Neural progenitor cell (in vitro differentiated cells): Measurements from ENCODE around the gene NR4A1. TPM values are rescaled to one million over a fixed set of nuclear protein-coding genes. Genes with fewer than 3 reads are reported as not detected.
"Not testable (repeated sequence)": the region's sequence is repeated elsewhere in the genome, so short reads cannot be mapped to it uniquely, and the experiment has no call there.

Experiments used
- DNase-seq: peaks from one replicate; pipeline ENCODE4 v3.0.0-alpha.2; 2016; ENCODE audit warnings: low spot score
- H2AFZ ChIP-seq: fragments of 200-600 bp; sonication (generic); replicated peaks from 2 replicates; pipeline ENCODE4 v1.6.1; 2016; ENCODE audit warnings: antibody characterized with exemption
- H3F3A ChIP-seq: fragments of 200-600 bp; sonication (generic); 2 replicates; pipeline ENCODE4 v1.6.1; 2016; ENCODE audit warnings: antibody characterized with exemption, low read depth
- H3K27ac ChIP-seq: fragments of 200-600 bp; sonication (generic); 2 replicates; pipeline ENCODE4 v1.5.1; 2016; ENCODE audit warnings: mild to moderate bottlenecking
- H3K27me3 ChIP-seq: fragments of 200-600 bp; sonication (generic); 2 replicates; pipeline ENCODE4 v1.6.1; 2016; ENCODE audit warnings: mild to moderate bottlenecking, moderate library complexity
- H3K36me3 ChIP-seq: fragments of 200-600 bp; sonication (generic); 2 replicates; pipeline ENCODE4 v1.5.1; 2016
- H3K4me1 ChIP-seq: fragments of 200-600 bp; sonication (generic); 2 replicates; pipeline ENCODE4 v1.6.1; 2016; ENCODE audit warnings: mixed run types
- H3K4me2 ChIP-seq: fragments of 200-600 bp; sonication (generic); 2 replicates; pipeline ENCODE4 v1.6.1; 2016
- H3K4me3 ChIP-seq: fragments of 200-600 bp; sonication (generic); 2 replicates; pipeline ENCODE4 v1.5.1; 2016
- H3K79me2 ChIP-seq: fragments of 200-600 bp; sonication (generic); 2 replicates; pipeline ENCODE4 v1.6.1; 2016; ENCODE audit warnings: low read depth
- H3K9ac ChIP-seq: fragments of 200-600 bp; sonication (generic); 2 replicates; pipeline ENCODE4 v1.6.1; 2016
- H3K9me3 ChIP-seq: fragments of 200-600 bp; sonication (generic); 2 replicates; pipeline ENCODE4 v1.5.1; 2016; ENCODE audit warnings: low read depth
- H4K20me1 ChIP-seq: fragments of 200-600 bp; sonication (generic); 2 replicates; pipeline ENCODE4 v1.6.1; 2016; ENCODE audit warnings: low read depth
- H3K27ac Mint-ChIP-seq: 3 replicates; pipeline ENCODE4 v1.8.0; 2021; ENCODE audit warnings: mixed read lengths
- H3K27me3 Mint-ChIP-seq: 2 replicates; pipeline ENCODE4 v1.8.0; 2022; ENCODE audit warnings: low read depth, mild to moderate bottlenecking, inconsistent platforms, moderate library complexity, mixed read lengths; ENCODE audit not compliant: insufficient read depth
- H3K36me3 Mint-ChIP-seq: 3 replicates; pipeline ENCODE4 v1.8.0; 2021; ENCODE audit warnings: mixed read lengths
- H3K4me1 Mint-ChIP-seq: 3 replicates; pipeline ENCODE4 v1.8.0; 2021; ENCODE audit warnings: mixed read lengths
- H3K4me3 Mint-ChIP-seq: 3 replicates; pipeline ENCODE4 v1.8.0; 2021; ENCODE audit warnings: mild to moderate bottlenecking, moderate library complexity, mixed read lengths
- H3K9me3 Mint-ChIP-seq: 3 replicates; pipeline ENCODE4 v1.8.0; 2020; ENCODE audit warnings: mixed read lengths
- EZH2 ChIP-seq: fragments of 200-600 bp; sonication (generic); IDR thresholded peaks from 2 replicates; pipeline ENCODE4 v1.6.1; 2017; ENCODE audit warnings: antibody characterized with exemption, mild to moderate bottlenecking, moderate library complexity
- EZH2phosphoT487 ChIP-seq: fragments of 200-600 bp; sonication (generic); IDR thresholded peaks from 2 replicates; pipeline ENCODE4 v1.6.1; 2017; ENCODE audit warnings: antibody characterized with exemption
- total RNA-seq: library from RNA; depleted of rRNA; stranded (reverse); fragments of >200 nt; gene quantifications from 2 replicates; pipeline ENCODE4 v1.2.3, GENCODE V29; 2015; ENCODE audit warnings: low replicate concordance
- TF ChIP-seq, protein P1 (sequence below): fragments of 200-600 bp; sonication (generic); IDR thresholded peaks from 2 replicates; pipeline ENCODE4 v1.5.1; 2017; ENCODE audit warnings: antibody characterized with exemption, mild to moderate bottlenecking

The NR4A1 gene
- total RNA-seq, 1 donor from 2014 or later: 8.2 TPM

DNA sequence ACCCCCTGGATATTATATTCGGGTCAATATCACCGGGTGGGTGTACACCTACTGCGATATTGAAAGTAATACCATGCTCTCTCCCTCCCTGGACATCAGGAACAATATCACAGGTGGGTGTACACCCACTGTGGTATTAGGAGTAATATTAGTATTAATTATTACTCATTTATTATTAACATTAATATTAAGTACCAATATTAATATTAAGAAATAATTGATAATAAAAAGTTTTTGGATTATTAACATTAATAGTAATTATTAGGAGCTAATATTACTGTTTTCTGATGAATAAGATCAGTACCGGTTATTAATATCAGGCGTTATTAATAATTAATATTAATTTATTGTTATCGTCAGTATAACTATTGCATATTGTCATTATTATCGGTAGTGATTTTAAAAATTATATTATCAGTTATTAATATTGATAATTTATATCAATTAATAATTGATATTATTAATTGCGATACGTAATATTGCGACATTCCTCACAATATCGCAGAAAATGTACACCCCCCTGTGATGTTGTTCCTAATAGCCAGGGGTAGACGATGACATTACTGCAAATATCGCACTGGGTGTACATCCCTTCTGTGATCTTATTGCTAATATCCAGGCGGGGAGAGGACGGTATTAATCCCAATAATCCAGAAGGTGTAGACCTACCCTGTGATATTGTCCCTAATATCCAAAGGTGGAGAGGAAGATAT lies 45.2 kb downstream of the NR4A1 start:
- Mint-ChIP-seq H3K4me1 (no peaks in the 10 kb centered on the region), H3K4me3 (no peak overlapping the region), H3K9me3 (peaks cover 5% of the 10 kb centered on the region), H3K36me3 (no peaks in the 10 kb centered on the region), H3K27me3 (peaks cover 21% of the 10 kb centered on the region), H3K27ac (no peak overlapping the region)
- Histone ChIP-seq H3K4me2 (no peak overlapping the region), H3K9ac (no peak overlapping the region), H3K4me3 (no peak overlapping the region), H4K20me1 (no peaks in the 10 kb centered on the region), H3K27me3 (peaks cover 38% of the 10 kb centered on the region), H3K27ac (no peak overlapping the region), H3K4me1 (no peaks in the 10 kb centered on the region), H2AFZ (no peak overlapping the region), H3F3A (no peaks in the 10 kb centered on the region), H3K9me3 (no peaks in the 10 kb centered on the region), H3K79me2 (no peaks in the 10 kb centered on the region), H3K36me3 (no peaks in the 10 kb centered on the region)
- no peak for TF ChIP-seq EZH2phosphoT487
- TF ChIP-seq EZH2: no peak
- TF ChIP-seq, protein P1, sequence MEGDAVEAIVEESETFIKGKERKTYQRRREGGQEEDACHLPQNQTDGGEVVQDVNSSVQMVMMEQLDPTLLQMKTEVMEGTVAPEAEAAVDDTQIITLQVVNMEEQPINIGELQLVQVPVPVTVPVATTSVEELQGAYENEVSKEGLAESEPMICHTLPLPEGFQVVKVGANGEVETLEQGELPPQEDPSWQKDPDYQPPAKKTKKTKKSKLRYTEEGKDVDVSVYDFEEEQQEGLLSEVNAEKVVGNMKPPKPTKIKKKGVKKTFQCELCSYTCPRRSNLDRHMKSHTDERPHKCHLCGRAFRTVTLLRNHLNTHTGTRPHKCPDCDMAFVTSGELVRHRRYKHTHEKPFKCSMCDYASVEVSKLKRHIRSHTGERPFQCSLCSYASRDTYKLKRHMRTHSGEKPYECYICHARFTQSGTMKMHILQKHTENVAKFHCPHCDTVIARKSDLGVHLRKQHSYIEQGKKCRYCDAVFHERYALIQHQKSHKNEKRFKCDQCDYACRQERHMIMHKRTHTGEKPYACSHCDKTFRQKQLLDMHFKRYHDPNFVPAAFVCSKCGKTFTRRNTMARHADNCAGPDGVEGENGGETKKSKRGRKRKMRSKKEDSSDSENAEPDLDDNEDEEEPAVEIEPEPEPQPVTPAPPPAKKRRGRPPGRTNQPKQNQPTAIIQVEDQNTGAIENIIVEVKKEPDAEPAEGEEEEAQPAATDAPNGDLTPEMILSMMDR: no peak
- DNase-seq: no peak

DNA sequence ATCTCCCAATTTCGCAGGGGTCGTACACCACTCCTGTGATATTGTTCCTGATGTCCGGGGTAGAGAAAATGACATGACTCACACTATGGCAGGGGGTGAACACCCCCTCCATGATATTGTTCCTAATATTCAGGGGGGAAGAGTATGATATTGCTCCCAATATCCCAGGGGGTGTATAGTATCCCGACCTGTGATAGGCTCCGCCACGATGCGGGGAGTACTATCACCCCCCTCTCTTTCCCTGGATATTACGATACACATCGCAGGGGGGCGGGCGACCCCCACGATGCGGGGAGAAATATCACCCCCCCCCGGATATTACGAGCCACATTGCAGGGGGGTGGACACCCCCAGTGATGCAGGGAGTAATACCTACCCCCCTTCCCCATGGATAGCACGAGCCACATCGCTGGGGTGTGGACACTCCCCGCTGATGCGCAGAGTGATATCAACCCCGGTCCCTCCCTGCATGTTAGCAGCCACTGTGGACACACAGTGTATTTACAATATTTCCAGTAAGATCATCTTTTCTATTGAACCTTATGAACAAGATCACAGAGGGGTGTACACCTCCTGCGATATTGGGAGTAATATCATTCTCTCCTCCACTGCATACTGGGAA lies 45.9 kb downstream of the NR4A1 start:
- Histone ChIP-seq H3K4me1 (no peaks in the 10 kb centered on the region), H3K9me3 (no peaks in the 10 kb centered on the region), H3K4me2 (no peak overlapping the region), H3K27ac (no peak overlapping the region), H2AFZ (no peak overlapping the region), H3F3A (no peaks in the 10 kb centered on the region), H3K36me3 (no peaks in the 10 kb centered on the region), H3K27me3 (peaks cover 38% of the 10 kb centered on the region), H4K20me1 (no peaks in the 10 kb centered on the region), H3K79me2 (no peaks in the 10 kb centered on the region), H3K4me3 (no peak overlapping the region), H3K9ac (no peak overlapping the region)
- Mint-ChIP-seq H3K36me3 (no peaks in the 10 kb centered on the region), H3K4me3 (no peak overlapping the region), H3K27ac (no peak overlapping the region), H3K9me3 (peaks cover 5% of the 10 kb centered on the region), H3K4me1 (no peaks in the 10 kb centered on the region), H3K27me3 (peaks cover 19% of the 10 kb centered on the region)
- no peak for DNase-seq
- TF ChIP-seq, protein P1: no peak
- TF ChIP-seq EZH2phosphoT487: no peak
- no peak for TF ChIP-seq EZH2

DNA sequence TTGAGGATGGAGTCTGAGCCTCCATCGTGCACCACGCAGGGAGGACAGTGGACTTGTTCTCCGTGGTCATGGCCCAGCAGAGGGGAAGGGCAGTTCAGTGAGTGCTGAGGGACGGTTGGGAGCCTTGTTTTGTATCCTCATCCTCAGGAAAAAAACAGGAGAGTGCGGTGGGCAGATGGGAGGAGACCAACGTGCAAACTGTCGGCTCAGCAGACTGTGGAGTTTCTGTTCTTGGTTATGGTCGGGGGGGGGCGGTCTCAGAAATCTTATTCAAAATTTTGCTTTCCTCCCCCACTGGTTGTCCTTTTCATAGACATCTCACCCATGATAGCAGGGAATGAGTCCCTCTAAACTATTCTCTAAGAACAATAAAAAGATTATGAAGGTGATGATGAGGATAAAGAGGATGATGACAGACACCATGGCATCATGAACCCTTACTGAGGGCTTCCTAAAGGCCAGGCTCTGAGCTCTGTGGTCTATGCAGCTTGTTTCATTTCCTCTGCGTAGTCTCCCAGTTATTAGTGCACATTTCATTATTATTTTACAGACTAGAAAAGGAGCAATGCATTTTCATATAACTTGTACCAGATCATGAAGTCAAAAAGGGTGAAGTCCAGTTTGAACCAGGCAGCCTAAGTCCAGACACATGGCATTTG lies 53.3 kb downstream of the NR4A1 start:
- H3K4me3 Mint-ChIP-seq, H3K4me1 ChIP-seq, H4K20me1 ChIP-seq, H3K9ac ChIP-seq, H3K36me3 ChIP-seq, H3K9me3 Mint-ChIP-seq, DNase-seq, H3K4me3 ChIP-seq, H3K27ac ChIP-seq, H3K27ac Mint-ChIP-seq, H2AFZ ChIP-seq, H3K36me3 Mint-ChIP-seq, H3K79me2 ChIP-seq, H3K9me3 ChIP-seq, H3K4me1 Mint-ChIP-seq, H3K4me2 ChIP-seq, H3F3A ChIP-seq: not testable (repeated sequence)
- peaks cover 18% of the 10 kb centered on the region for H3K27me3 Mint-ChIP-seq
- H3K27me3 ChIP-seq: peaks cover 46% of the 10 kb centered on the region

Other genes with a start within 250 kb of the NR4A1 start
- gene FIGNL2, start 202.7 kb upstream of the NR4A1 start, total RNA-seq: 9.3 and 25.1 TPM in 2 replicates
- gene ANKRD33, start 163.3 kb upstream of the NR4A1 start, total RNA-seq: 0.39 and 0.46 TPM in 2 replicates
- gene ACVRL1, start 143.9 kb upstream of the NR4A1 start, total RNA-seq: 0.22 and 2.0 TPM in 2 replicates
- gene ACVR1B, start 99.7 kb upstream of the NR4A1 start, total RNA-seq: 13.8 and 18.9 TPM in 2 replicates
- gene TAMALIN, start 44.5 kb upstream of the NR4A1 start, total RNA-seq: 1.1 and 7.4 TPM in 2 replicates
- 19.8 and 33.7 TPM in 2 replicates for gene ATG101, start 18.5 kb downstream of the NR4A1 start, total RNA-seq
- not detected in 2 replicates for gene SMIM41, start 28.3 kb downstream of the NR4A1 start, total RNA-seq
- 0.12 TPM in 1 of 2 replicates, not detected in the other for gene KRT80, start 140.6 kb downstream of the NR4A1 start, total RNA-seq
- gene KRT7, start 181.8 kb downstream of the NR4A1 start, total RNA-seq: 3.2 TPM in 1 of 2 replicates, not detected in the other
- gene KRT86, start 223.2 kb downstream of the NR4A1 start, total RNA-seq: not detected in 2 replicates
- 0.09 TPM in 1 of 2 replicates, not detected in the other for gene KRT81, start 240.1 kb downstream of the NR4A1 start, total RNA-seq